Esophagus squamous epithelium (tissue), 4 donors: ENCODE measurements around the gene MIEF1.

Experiments used
- CTCF ChIP-seq, 6 experiments: fragments of 450-650 bp in 4 of 6; fragments of 200-600 bp in 2 of 6; sonication (generic) in 2 of 6; IDR thresholded peaks; one replicate each; pipeline ENCODE4 v1.5.1; 2016 to 2019; ENCODE audit warnings: antibody characterized with exemption in 6 of 6, mild to moderate bottlenecking in 4 of 6, moderate library complexity in 4 of 6
- POLR2A ChIP-seq, 4 donors: fragments of 450-650 bp; IDR thresholded peaks; one replicate each; pipeline ENCODE4 v1.6.1; 2017; ENCODE audit warnings: antibody characterized with exemption in 4 of 4, mild to moderate bottlenecking in 4 of 4, moderate library complexity in 3 of 4

DNA sequence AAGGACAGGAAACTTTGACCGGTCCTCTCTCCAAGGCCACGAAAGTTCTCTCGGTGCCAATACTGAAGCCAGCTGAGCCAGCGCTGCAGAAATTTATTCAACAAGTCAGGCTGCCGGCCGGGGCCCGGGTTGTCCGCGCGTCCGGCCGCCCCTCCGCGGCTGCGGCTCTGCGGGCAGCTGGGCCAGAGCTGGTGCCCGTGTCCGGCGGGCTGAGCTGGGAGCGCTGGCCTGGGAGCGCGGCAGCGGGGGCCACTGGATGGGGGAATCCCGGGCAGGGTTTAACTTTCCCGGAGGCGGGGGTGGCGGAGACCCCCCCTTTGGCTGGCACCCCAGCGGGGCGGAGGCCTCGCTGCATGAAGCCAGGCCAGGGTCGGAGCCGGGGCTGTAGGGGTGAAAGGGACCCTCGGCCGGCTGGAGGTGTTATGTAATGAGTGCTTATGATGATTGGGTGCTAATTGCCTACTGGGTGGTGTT lies 56.2 kb downstream of the MIEF1 start:
- TF ChIP-seq CTCF (IDR thresholded peaks at IDR 0.05) (no peak), POLR2A (IDR thresholded peaks at IDR 0.05) (no peak)
